ENCODE measurements around the gene TNNI3K. TPM values are rescaled to one million over a fixed set of nuclear protein-coding genes. Genes with fewer than 3 reads are reported as not detected.

TNNI3K gene
- total and polyA plus RNA-seq, 10 of the 15 experiments (the other 5 are each of a cell fraction or from before 2014, with no cell fraction given) = 0.14 to 1.6 (median 0.44) TPM; not detected in 4

DNA sequence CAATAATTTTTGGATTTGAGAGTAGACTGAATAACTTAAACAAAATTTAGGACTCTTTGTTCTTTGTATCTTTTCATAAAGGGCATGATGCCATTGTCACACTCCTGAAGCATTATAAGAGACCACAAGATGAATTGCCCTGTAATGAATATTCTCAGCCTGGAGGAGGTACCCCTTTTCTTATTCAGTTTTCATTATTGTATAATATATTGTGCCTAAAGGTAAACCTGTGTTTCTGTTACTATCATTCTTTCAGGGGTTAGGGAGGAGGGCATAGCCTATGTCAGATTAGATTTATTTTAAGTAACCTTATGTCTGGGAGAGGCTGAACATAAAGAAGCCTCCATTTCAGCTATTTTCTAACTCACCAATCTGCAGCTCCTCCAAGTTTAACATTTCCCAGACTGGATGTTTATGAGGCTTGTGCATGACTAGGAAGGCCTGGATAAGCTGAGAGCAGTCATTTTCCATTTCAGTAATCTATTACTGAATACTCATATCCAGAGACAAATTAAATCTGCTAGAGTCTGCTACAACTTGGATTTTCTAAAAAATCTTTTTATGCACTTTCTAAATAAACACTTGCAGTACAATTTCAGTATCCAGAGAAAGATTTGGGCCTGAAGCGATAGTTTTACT is 132.1 kb downstream of the TNNI3K start:
- Histone ChIP-seq H3K4me3 (no peak overlapping the region), H2AFZ (ENCODE audit: control insufficient read depth, low read depth, low read length) (no peak overlapping the region), H3K4me2 (ENCODE audit: control insufficient read depth, insufficient read depth) (no peak overlapping the region), H3K4me1 (ENCODE audit: control insufficient read depth, insufficient read depth, low read length) (no peaks in the 10 kb centered on the region), H4K20me1 (ENCODE audit: control insufficient read depth, insufficient read depth) (no peaks in the 10 kb centered on the region), H3K27ac (ENCODE audit: control insufficient read depth, insufficient read depth) (no peak overlapping the region), H3K9ac (ENCODE audit: control insufficient read depth, insufficient read depth, low read length) (no peak overlapping the region), H3K27me3 (replicated peaks in 1 of 2; ENCODE audit: control insufficient read depth in 2 of 2, insufficient read depth in 2 of 2, low read length in 1 of 2) (no peaks in the 10 kb centered on the region), H3K36me3 (ENCODE audit: control insufficient read depth in 2 of 2, insufficient read depth in 2 of 2, low read length in 1 of 2) (no peaks in the 10 kb centered on the region), H3K9me3 (replicated peaks; ENCODE audit: control insufficient read depth, insufficient read depth, low read length) (no peaks in the 10 kb centered on the region), H3K79me2 (ENCODE audit: control insufficient read depth, insufficient read depth, low read length) (no peaks in the 10 kb centered on the region)
- POLR2A ChIA-PET = no interaction called here
- intact Hi-C loops (cut with micrococcal nuclease; ENCODE audit: unreplicated experiment) = no loop called here
- in situ Hi-C loops (cut with MboI) = no loop called here
- CTCF ChIA-PET = interaction anchor here (1.5 kb wide), 1 partner anchor 10 kb away, joined by 4 read pairs; no protein-coding TSS in a partner anchor
- FAIRE-seq (no peak), ATAC-seq (no peak), DNase-seq (ENCODE audit: low read depth, low spot score) (no peak)
- SMC1A ChIA-PET (ENCODE audit: uncharacterized antibody, unreplicated experiment) = no interaction called here
- no TSS peak for BruUV-seq (replicated peaks)
- no peak for TF ChIP-seq EGR1 (IDR thresholded peaks at IDR 0.05; ENCODE audit: borderline replicate concordance in 1 of 2, low read depth in 2 of 2, low read length in 2 of 2)
- TF ChIP-seq NFYB (IDR thresholded peaks at IDR 0.05; ENCODE audit: insufficient read depth, low read depth, low read length) = no peak
- no peak for TF ChIP-seq KDM1A (IDR thresholded peaks at IDR 0.05; ENCODE audit: borderline replicate concordance)
- no peak for TF ChIP-seq CREM (IDR thresholded peaks at IDR 0.05; ENCODE audit: low read depth)
- no peak for TF ChIP-seq PKNOX1 (IDR thresholded peaks at IDR 0.05)
- no peak for TF ChIP-seq TAF1 (IDR thresholded peaks at IDR 0.05; ENCODE audit: borderline replicate concordance, low read depth, low read length)
- TF ChIP-seq WRNIP1 (IDR thresholded peaks at IDR 0.05; ENCODE audit: borderline replicate concordance, low read depth, low read length) = no peak
- TF ChIP-seq BMI1 (IDR thresholded peaks at IDR 0.05; ENCODE audit: borderline replicate concordance) = no peak
- TF ChIP-seq RFX5 (IDR thresholded peaks at IDR 0.05; ENCODE audit: low read depth, low read length) = no peak
- no peak for TF ChIP-seq MEF2B (IDR thresholded peaks at IDR 0.05; ENCODE audit: partially characterized antibody, poor library complexity, severe bottlenecking)
- TF ChIP-seq ATF2 (IDR thresholded peaks at IDR 0.05; ENCODE audit: low read length) = no peak
- TF ChIP-seq SKIL (IDR thresholded peaks at IDR 0.05; ENCODE audit: low read depth, poor library complexity, severe bottlenecking) = no peak
- no peak for TF ChIP-seq ZZZ3 (IDR thresholded peaks at IDR 0.05; ENCODE audit: control insufficient read depth, insufficient read length, low read depth)
- TF ChIP-seq, protein P1, sequence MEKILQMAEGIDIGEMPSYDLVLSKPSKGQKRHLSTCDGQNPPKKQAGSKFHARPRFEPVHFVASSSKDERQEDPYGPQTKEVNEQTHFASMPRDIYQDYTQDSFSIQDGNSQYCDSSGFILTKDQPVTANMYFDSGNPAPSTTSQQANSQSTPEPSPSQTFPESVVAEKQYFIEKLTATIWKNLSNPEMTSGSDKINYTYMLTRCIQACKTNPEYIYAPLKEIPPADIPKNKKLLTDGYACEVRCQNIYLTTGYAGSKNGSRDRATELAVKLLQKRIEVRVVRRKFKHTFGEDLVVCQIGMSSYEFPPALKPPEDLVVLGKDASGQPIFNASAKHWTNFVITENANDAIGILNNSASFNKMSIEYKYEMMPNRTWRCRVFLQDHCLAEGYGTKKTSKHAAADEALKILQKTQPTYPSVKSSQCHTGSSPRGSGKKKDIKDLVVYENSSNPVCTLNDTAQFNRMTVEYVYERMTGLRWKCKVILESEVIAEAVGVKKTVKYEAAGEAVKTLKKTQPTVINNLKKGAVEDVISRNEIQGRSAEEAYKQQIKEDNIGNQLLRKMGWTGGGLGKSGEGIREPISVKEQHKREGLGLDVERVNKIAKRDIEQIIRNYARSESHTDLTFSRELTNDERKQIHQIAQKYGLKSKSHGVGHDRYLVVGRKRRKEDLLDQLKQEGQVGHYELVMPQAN (conservative IDR thresholded peaks at IDR 0.05) = no peak
- no peak for TF ChIP-seq SRF (IDR thresholded peaks at IDR 0.05; ENCODE audit: low read depth in 2 of 2, low read length in 2 of 2)
- 48% methylated on average over 1 of the region's 1 CpG for WGBS (ENCODE audit: insufficient coverage, insufficient replicate concordance, low lambda C conversion rate, missing lambda C conversion rate)
- RAD21 ChIA-PET (ENCODE audit: unreplicated experiment) = no interaction called here

All from GM12878 (cell line).